HEK293 (cell line): ENCODE data around the gene COA4.

ENCODE experiments used
- CTCF ChIP-seq: fragments of 450-650 bp; formaldehyde crosslinking; IDR thresholded peaks from 2 replicates; pipeline ENCODE4 v1.5.1; 2016; ENCODE audit warnings: missing biosample characterization, missing genetic modification characterization
- EGR2 ChIP-seq: fragments of 450-650 bp; formaldehyde crosslinking; IDR thresholded peaks from 2 replicates; pipeline ENCODE4 v1.5.1; 2016; ENCODE audit warnings: low read depth, missing biosample characterization, missing genetic modification characterization
- SP3 ChIP-seq: fragments of 450-650 bp; formaldehyde crosslinking; IDR thresholded peaks from 2 replicates; pipeline ENCODE4 v1.5.1; 2016; ENCODE audit warnings: missing biosample characterization, missing genetic modification characterization
- ZFP37 ChIP-seq: fragments of 450-650 bp; formaldehyde crosslinking; IDR thresholded peaks from 2 replicates; pipeline ENCODE4 v1.5.1; 2016; ENCODE audit warnings: missing biosample characterization, missing genetic modification characterization
- ZNF132 ChIP-seq: fragments of 450-650 bp; formaldehyde crosslinking; IDR thresholded peaks from 2 replicates; pipeline ENCODE4 v1.5.1; 2017; ENCODE audit warnings: missing biosample characterization, missing genetic modification characterization, borderline replicate concordance
- ZNF785 ChIP-seq: fragments of 450-650 bp; formaldehyde crosslinking; IDR thresholded peaks from 2 replicates; pipeline ENCODE4 v1.5.1; 2016; ENCODE audit warnings: missing biosample characterization, missing genetic modification characterization

GRCh38 chr11:73894725-73895335, 18.2 kb upstream of the COA4 start:
- TF ChIP-seq ZNF132 (tag by site-specific recombination) (no peak), ZFP37 (tag by site-specific recombination) (no peak), SP3 (tag by site-specific recombination) (no peak), ZNF785 (tag by site-specific recombination) (no peak), EGR2 (tag by site-specific recombination) (no peak), CTCF (tag by site-specific recombination) (no peak)
